ENCODE data around the gene PHYHD1. TPM values are rescaled to one million over a fixed set of nuclear protein-coding genes. Genes with fewer than 3 reads are reported as not detected.

The PHYHD1 gene
- total and polyA plus RNA-seq, 2 of the 4 experiments (the other 2 are of a cell fraction): 2.2 to 8.4 TPM

GRCh38 chr9:128919402-128920089 lies 1.2 kb upstream of the PHYHD1 start:
- no peak overlapping the region for H3K4me3 ChIP-seq (ENCODE audit: insufficient read depth, low read depth, low read length)
- ATAC-seq (ENCODE audit: low read depth) (no peak), DNase-seq (no peak)
- no peaks in the 10 kb centered on the region for H3K9me3 ChIP-seq (ENCODE audit: control insufficient read depth, insufficient read depth, low read length)
- no peak overlapping the region for H3K56ac ChIP-seq (ENCODE audit: extremely low read depth, insufficient read depth, low read length)
- H4K8ac ChIP-seq (ENCODE audit: low read depth in 2 of 2, low read length in 2 of 2): peak overlapping the region in 1 of 2 experiments; percentile 15; a peak in 1 of 4 replicates
- peaks cover 24% of the 10 kb centered on the region for H3K9me1 ChIP-seq (ENCODE audit: insufficient read depth, low read length)
- POLR2A ChIA-PET (ENCODE audit: unreplicated experiment): no interaction called here
- CTCF ChIA-PET: interaction anchor here (0.9 kb wide), 1 partner anchor 9 kb away, joined by 6 read pairs; no protein-coding TSS in a partner anchor
- no peak overlapping the region for H4K5ac ChIP-seq (ENCODE audit: low read depth, low read length)
- no peak overlapping the region for H2BK20ac ChIP-seq (ENCODE audit: low read depth, low read length)
- dilution Hi-C loops (cut with HindIII; ENCODE audit: low sequenced_read_pairs, unreplicated experiment) (no loop called here), in situ Hi-C loops (cut with MboI; ENCODE audit: low sequenced_read_pairs) (no loop called here), intact Hi-C loops (cut with micrococcal nuclease) (no loop called here)
- no peak overlapping the region for H2BK15ac ChIP-seq (ENCODE audit: low read depth, low read length)
- peaks cover 23% of the 10 kb centered on the region for H3K36me3 ChIP-seq (ENCODE audit: control insufficient read depth, insufficient read depth, low read length)
- no peak overlapping the region for H3K23ac ChIP-seq (ENCODE audit: low read depth, low read length)
- H2AFZ ChIP-seq (replicated peaks; ENCODE audit: low read length, poor library complexity): no peak overlapping the region
- H3K18ac ChIP-seq (ENCODE audit: low read depth, low read length): no peak overlapping the region
- WGBS, 2 experiments (ENCODE audit: extremely low coverage in 2 of 2, insufficient read length in 1 of 2): no CpG with 5 or more reads among the region's 14 CpGs
- H3K4ac ChIP-seq (ENCODE audit: low read depth, low read length): peak overlapping the region; percentile 1; the same call in 1 of the 2 replicates
- H3K9ac ChIP-seq (ENCODE audit: low read depth, low read length): no peak overlapping the region
- H2AK5ac ChIP-seq (ENCODE audit: low read depth, low read length): peak overlapping the region; percentile 2; the same call in 1 of the 2 replicates
- H2BK5ac ChIP-seq (ENCODE audit: low read depth, low read length, poor library complexity, severe bottlenecking): no peak overlapping the region
- no peak overlapping the region for H2AK9ac ChIP-seq (replicated peaks; ENCODE audit: low read depth, low read length, poor library complexity)
- H3K27me3 ChIP-seq (ENCODE audit: control insufficient read depth, insufficient read depth, low read length): no peaks in the 10 kb centered on the region
- peak overlapping the region; percentile 41; the same call in 1 of the 2 replicates for H4K91ac ChIP-seq (ENCODE audit: insufficient read depth, low read depth, low read length)
- H3K14ac ChIP-seq (replicated peaks; ENCODE audit: low read depth, low read length): peak overlapping the region; percentile 10; the same call in 1 of the 2 replicates
- H3K4me2 ChIP-seq (ENCODE audit: low read depth, low read length): no peak overlapping the region
- H3K4me1 ChIP-seq (ENCODE audit: control insufficient read depth, insufficient read depth, low read length): peaks cover 17% of the 10 kb centered on the region
- no peak overlapping the region for H2BK120ac ChIP-seq (ENCODE audit: low read depth, low read length)
- peak overlapping the region; percentile 32; the same call in 1 of the 2 replicates for H3K27ac ChIP-seq (ENCODE audit: insufficient read depth, low read length)
- no TSS peak for BruUV-seq (replicated peaks)
- no peaks in the 10 kb centered on the region for H4K20me1 ChIP-seq (ENCODE audit: insufficient read depth, low read length)
- H3K79me1 ChIP-seq (ENCODE audit: low read depth in 1 of 2, low read length in 2 of 2): peaks cover 17 to 64% of the 10 kb centered on the region in 2 experiments; a peak in 3 of 4 replicates
- TF ChIP-seq MXI1 (IDR thresholded peaks at IDR 0.05; ENCODE audit: borderline replicate concordance, low read depth, low read length) (no peak), RCOR1 (IDR thresholded peaks at IDR 0.05; ENCODE audit: insufficient replicate concordance, low read length) (no peak), MAFK (IDR thresholded peaks at IDR 0.05; ENCODE audit: low read depth, low read length) (no peak), ELK1 (IDR thresholded peaks at IDR 0.05; ENCODE audit: borderline replicate concordance, low read depth, low read length) (no peak), CHD1 (IDR thresholded peaks at IDR 0.05; ENCODE audit: low read depth, low read length) (no peak), RFX5 (IDR thresholded peaks at IDR 0.05; ENCODE audit: low read depth, low read length) (no peak), USF2 (IDR thresholded peaks at IDR 0.05; ENCODE audit: low read depth, low read length) (no peak), CEBPB (IDR thresholded peaks at IDR 0.05; ENCODE audit: low read depth, low read length) (no peak), FOS (IDR thresholded peaks at IDR 0.05; ENCODE audit: low read depth, low read length) (no peak), POLR2A (IDR thresholded peaks at IDR 0.05; ENCODE audit: low read depth, low read length) (no peak), RAD21 (IDR thresholded peaks at IDR 0.05; ENCODE audit: low read length) (no peak), MAZ (IDR thresholded peaks at IDR 0.05; ENCODE audit: borderline replicate concordance, low read depth, low read length) (no peak), BHLHE40 (IDR thresholded peaks at IDR 0.05; ENCODE audit: low read depth, low read length) (no peak), SMC3 (IDR thresholded peaks at IDR 0.05; ENCODE audit: low read depth, low read length) (no peak), NFE2L2 (IDR thresholded peaks at IDR 0.05; ENCODE audit: low read depth, low read length) (no peak)
